RWPE2 (cell line): Measurements from ENCODE around the gene MSL1.
"Not testable (repeated sequence)": the region's sequence is repeated elsewhere in the genome, so short reads cannot be mapped to it uniquely, and the experiment has no call there.

Experiments
- ATAC-seq: fragments of 200-7000 bp; cut with Tn5 transposase; 3 replicates; pipeline ENCODE4 v1.9.1; 2021; ENCODE audit warnings: low read depth
- DNase-seq: peaks from one replicate; pipeline ENCODE4 v3.0.0-alpha.2; 2020; ENCODE audit warnings: low spot score
- H3K27ac ChIP-seq: fragments of 450-650 bp; 2 replicates; pipeline ENCODE4 v1.5.1; 2017; ENCODE audit warnings: mild to moderate bottlenecking; ENCODE audit not compliant: poor library complexity, severe bottlenecking
- H3K27me3 ChIP-seq: fragments of 250-450 bp; sonication (Bioruptor Pico); 2 replicates; pipeline ENCODE4 v1.5.1; 2021; ENCODE audit warnings: mild to moderate bottlenecking, moderate library complexity; ENCODE audit not compliant: insufficient read depth, poor library complexity, severe bottlenecking
- H3K36me3 ChIP-seq: fragments of 250-450 bp; sonication (Bioruptor Pico); 2 replicates; pipeline ENCODE4 v1.5.1; 2020; ENCODE audit warnings: low read depth, mild to moderate bottlenecking, moderate library complexity
- H3K4me1 ChIP-seq: fragments of 250-450 bp; sonication (Bioruptor Pico); 2 replicates; pipeline ENCODE4 v1.5.1; 2021; ENCODE audit warnings: mild to moderate bottlenecking, moderate library complexity; ENCODE audit not compliant: insufficient read depth, poor library complexity, severe bottlenecking
- H3K4me3 ChIP-seq: fragments of 250-450 bp; sonication (Bioruptor Pico); 2 replicates; pipeline ENCODE4 v1.5.1; 2021; ENCODE audit warnings: mild to moderate bottlenecking, moderate library complexity; ENCODE audit not compliant: severe bottlenecking
- H3K9me3 ChIP-seq: fragments of 250-450 bp; sonication (Bioruptor Pico); 2 replicates; pipeline ENCODE4 v1.5.1; 2021; ENCODE audit warnings: mild to moderate bottlenecking, moderate library complexity; ENCODE audit not compliant: severe bottlenecking
- TF ChIP-seq, protein P1 (sequence below): fragments of 450-650 bp; IDR thresholded peaks from one replicate; pipeline ENCODE4 v1.5.1; 2017; ENCODE audit warnings: mild to moderate bottlenecking, moderate library complexity; ENCODE audit not compliant: poor library complexity, severe bottlenecking

Gene MSL1

DNA sequence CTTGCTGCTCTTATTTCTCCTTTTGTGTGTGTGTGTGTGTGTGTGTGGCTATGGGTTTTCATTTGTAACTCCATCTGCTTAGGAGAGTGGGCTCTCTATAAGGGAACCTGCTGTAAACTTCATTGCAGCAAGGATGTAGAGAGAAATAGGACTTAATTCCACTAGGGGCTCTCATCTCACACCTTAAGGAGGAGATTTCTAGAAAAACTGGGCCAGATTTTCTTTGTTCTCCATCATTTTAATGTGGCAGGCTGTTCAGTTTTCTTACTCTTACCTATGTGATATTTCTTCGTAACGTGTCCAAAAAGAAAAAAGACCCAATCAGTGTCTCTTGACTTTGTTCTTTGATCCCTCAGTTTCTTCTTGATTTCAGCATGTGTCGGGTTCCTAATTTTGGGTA lies 14.0 kb downstream of the MSL1 start:
- no peaks in the 10 kb centered on the region for H3K9me3 ChIP-seq
- no peak overlapping the region for H3K4me3 ChIP-seq
- H3K36me3 ChIP-seq, result peaks cover 63% of the 10 kb centered on the region
- no peaks in the 10 kb centered on the region for H3K27me3 ChIP-seq
- no peak for DNase-seq
- H3K27ac ChIP-seq, result no peak overlapping the region
- TF ChIP-seq, protein P1, sequence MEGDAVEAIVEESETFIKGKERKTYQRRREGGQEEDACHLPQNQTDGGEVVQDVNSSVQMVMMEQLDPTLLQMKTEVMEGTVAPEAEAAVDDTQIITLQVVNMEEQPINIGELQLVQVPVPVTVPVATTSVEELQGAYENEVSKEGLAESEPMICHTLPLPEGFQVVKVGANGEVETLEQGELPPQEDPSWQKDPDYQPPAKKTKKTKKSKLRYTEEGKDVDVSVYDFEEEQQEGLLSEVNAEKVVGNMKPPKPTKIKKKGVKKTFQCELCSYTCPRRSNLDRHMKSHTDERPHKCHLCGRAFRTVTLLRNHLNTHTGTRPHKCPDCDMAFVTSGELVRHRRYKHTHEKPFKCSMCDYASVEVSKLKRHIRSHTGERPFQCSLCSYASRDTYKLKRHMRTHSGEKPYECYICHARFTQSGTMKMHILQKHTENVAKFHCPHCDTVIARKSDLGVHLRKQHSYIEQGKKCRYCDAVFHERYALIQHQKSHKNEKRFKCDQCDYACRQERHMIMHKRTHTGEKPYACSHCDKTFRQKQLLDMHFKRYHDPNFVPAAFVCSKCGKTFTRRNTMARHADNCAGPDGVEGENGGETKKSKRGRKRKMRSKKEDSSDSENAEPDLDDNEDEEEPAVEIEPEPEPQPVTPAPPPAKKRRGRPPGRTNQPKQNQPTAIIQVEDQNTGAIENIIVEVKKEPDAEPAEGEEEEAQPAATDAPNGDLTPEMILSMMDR, result peak; percentile 6
- ATAC-seq, result no peak
- H3K4me1 ChIP-seq, result peaks cover 6% of the 10 kb centered on the region

DNA sequence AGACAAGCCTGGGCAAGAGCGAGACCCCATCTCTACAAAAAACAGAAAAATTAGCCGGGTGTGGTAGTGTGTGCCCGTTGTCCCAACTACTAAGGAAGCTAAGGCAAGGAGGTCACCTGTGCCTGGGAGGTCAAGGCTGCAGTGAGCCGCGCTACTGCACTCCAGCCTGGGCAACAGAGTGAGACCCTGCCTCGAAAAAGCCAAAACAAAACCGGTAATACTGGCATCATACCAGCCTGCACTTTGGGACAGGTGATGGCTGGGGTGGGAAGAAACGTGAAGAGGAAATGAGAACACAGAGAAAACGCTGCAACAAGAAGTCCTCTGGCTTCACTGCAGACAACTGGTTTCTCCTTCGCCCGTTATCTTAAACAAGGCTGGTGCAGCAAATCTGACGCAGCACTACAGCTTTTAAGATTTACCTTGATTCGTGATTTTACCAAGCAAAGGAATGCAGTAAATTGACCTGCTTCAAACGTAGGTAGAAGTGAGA lies 17.8 kb downstream of the MSL1 start:
- H3K9me3 ChIP-seq, result no peaks in the 10 kb centered on the region
- H3K27me3 ChIP-seq, result no peaks in the 10 kb centered on the region
- H3K36me3 ChIP-seq, result peaks cover 55% of the 10 kb centered on the region
- TF ChIP-seq, protein P1, result no peak
- no peak for DNase-seq
- H3K4me1 ChIP-seq, result peaks cover 12% of the 10 kb centered on the region
- peak overlapping the region; percentile 70 for H3K27ac ChIP-seq
- peak overlapping the region; percentile 78 for H3K4me3 ChIP-seq
- ATAC-seq, result peak; percentile 6

DNA sequence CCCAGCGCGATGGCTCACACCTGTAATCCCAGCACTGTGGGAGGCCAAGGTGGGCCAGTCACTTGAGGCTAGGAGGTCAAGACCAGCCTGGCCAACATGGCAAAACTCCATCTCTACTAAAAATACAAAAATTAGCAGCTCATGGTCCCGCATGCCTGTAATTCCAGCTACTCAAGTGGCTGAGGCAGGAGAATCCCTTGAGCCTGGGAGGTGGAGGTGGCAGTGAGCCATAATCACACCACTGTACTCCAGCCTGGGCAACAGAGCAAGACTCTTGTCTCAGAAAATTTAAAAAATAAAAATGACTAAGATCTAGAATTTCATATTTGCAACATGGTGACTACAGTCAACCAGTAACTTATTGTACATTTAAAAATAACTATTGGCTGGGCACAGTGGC lies 21.4 kb downstream of the MSL1 start:
- H3K27ac ChIP-seq, H3K9me3 ChIP-seq, H3K27me3 ChIP-seq, H3K4me3 ChIP-seq, DNase-seq, ATAC-seq: not testable (repeated sequence)
- peaks cover 12% of the 10 kb centered on the region for H3K4me1 ChIP-seq
- H3K36me3 ChIP-seq, result peaks cover 63% of the 10 kb centered on the region

DNA sequence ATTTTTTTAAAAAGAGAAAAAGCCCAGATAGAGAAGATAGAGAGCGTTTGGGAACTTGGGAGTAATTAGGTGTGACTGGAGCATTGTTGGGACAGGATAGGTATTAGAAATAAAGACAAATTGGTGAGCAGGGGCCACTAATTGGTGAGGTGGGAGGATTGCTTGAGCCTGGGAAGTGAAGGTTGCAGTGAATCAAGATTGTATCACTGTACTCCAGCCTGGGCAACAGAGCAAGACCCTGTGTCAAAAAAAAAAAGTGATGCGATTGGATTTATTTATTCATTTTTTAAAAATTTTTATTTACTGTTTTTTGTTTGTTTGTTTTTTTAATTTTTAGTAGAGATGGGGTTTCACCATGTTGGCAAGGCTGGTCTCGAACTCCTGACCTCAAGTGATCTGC lies 23.7 kb downstream of the MSL1 start:
- Histone ChIP-seq H3K27me3 (no peaks in the 10 kb centered on the region), H3K4me3 (no peak overlapping the region), H3K36me3 (peaks cover 84% of the 10 kb centered on the region), H3K9me3 (no peaks in the 10 kb centered on the region), H3K27ac (no peak overlapping the region), H3K4me1 (peaks cover 6% of the 10 kb centered on the region)
- DNase-seq, result no peak
- TF ChIP-seq, protein P1, result no peak
- no peak for ATAC-seq

DNA sequence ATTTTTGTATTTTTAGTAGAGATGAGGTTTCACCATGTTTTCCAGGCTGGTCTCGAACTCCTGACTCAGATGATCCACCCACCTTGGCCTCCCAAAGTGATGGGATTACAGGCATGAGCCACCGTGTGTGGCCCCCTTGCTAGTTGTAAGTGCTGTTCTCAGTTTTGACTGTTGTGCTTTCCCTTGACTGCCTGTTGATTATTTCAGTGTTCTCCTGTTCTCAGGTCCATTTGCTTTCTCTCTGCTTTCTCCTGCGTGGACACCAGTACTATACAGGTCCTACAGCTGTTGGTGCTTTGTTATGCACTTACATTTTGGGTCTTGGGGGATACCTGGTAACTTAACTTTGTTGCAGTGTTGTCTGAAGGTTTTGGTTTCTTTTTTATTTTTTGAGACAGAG lies 26.8 kb downstream of the MSL1 start:
- no peak for ATAC-seq
- no peak for DNase-seq
- H3K9me3 ChIP-seq, result no peaks in the 10 kb centered on the region
- H3K36me3 ChIP-seq, result peaks cover 81% of the 10 kb centered on the region
- H3K4me3 ChIP-seq, result no peak overlapping the region
- TF ChIP-seq, protein P1, result no peak
- H3K27ac ChIP-seq, result no peak overlapping the region
- H3K27me3 ChIP-seq, result no peaks in the 10 kb centered on the region
- no peaks in the 10 kb centered on the region for H3K4me1 ChIP-seq
